NT2/D1 (cell line): ENCODE measurements around the gene FGF9.

Source experiments
- YY1 ChIP-seq: IDR thresholded peaks from 2 replicates; pipeline ENCODE4 v1.6.1; 2011; ENCODE audit not compliant: insufficient read length, insufficient read depth
- ZNF274 ChIP-seq: IDR thresholded peaks from 2 replicates; pipeline ENCODE4 v1.6.1; 2011; ENCODE audit warnings: mild to moderate bottlenecking, low read depth, low read length

GRCh38 chr13:21673539-21673788 is 2.6 kb downstream of the FGF9 start:
- TF ChIP-seq YY1 (no peak), ZNF274 (no peak)
